K562 (cell line): ENCODE measurements around the gene NDUFS6. TPM values are rescaled to one million over a fixed set of nuclear protein-coding genes. Genes with fewer than 3 reads are reported as not detected.

Experiments used
- ATAC-seq: fragments of 200-7000 bp; cut with Tn5 transposase; 3 replicates; pipeline ENCODE4 v1.9.1; 2020; ENCODE audit warnings: moderate library complexity
- BruUV-seq: library from RNA; stranded (reverse); fragments of 400-500 nt; replicated peaks from 2 replicates; lab custom pipeline; 2021; lab: Mats Ljungman, UMichigan
- CTCF ChIA-PET: fragments of 300-600 bp; formaldehyde crosslinking; extraction: SDS; loops from one replicate; lab custom pipeline; 2021; ENCODE audit warnings: low intra/inter-chr PET ratio; lab: Yijun Ruan, JAX
- POLR2A ChIA-PET: fragments of 300-600, 350-650 bp; sonication (Branson Sonifier 250); formaldehyde crosslinking; extraction: SDS; loops from one replicate; lab custom pipeline; 2021; ENCODE audit warnings: antibody characterized with exemption, inconsistent platforms; lab: Yijun Ruan, JAX
- DNase-seq, 4 experiments: peaks; one replicate each; pipeline versions ENCODE4 v3.0.0 to v3.0.0-alpha.2; 2011 to 2018; ENCODE audit warnings: low spot score in 3 of 4, mixed read lengths in 3 of 4; ENCODE audit errors: extremely low read depth in 1 of 4
- FAIRE-seq: peaks from 2 replicates; lab custom pipeline; 2011; peaks lifted over from hg19 to GRCh38; lab: Jason Lieb, UNC
- H2AFZ ChIP-seq: 2 replicates; pipeline ENCODE4 v1.6.0; 2011; ENCODE audit warnings: low read depth, low read length, control low read depth, inconsistent platforms
- H3K27ac ChIP-seq: fragments of 200-600 bp; 3 replicates; pipeline ENCODE4 v1.8.0; 2011; ENCODE audit warnings: low read depth, mild to moderate bottlenecking, control low read depth, inconsistent platforms, low read length, moderate library complexity, mixed read lengths; ENCODE audit errors: extremely low read depth
- H3K27me3 ChIP-seq, 2 experiments: fragments of 300-600 bp in 1 of 2; 2 replicates in 1 of 2; 3 replicates in 1 of 2; pipeline versions ENCODE4 v1.6.0 to v1.8.0; 2011; ENCODE audit warnings: inconsistent platforms in 2 of 2, low read length in 2 of 2, mild to moderate bottlenecking in 1 of 2, mixed read lengths in 1 of 2, moderate library complexity in 1 of 2; ENCODE audit not compliant: control insufficient read depth in 2 of 2, insufficient read depth in 2 of 2
- H3K36me3 ChIP-seq: fragments of 300-600 bp; 3 replicates; pipeline ENCODE4 v1.8.0; 2011; ENCODE audit warnings: mild to moderate bottlenecking, low read length, inconsistent platforms; ENCODE audit not compliant: control insufficient read depth, insufficient read depth
- H3K4me1 ChIP-seq, 2 experiments: fragments of 200-600 bp in 1 of 2; replicated peaks in 1 of 2; 2 replicates in 1 of 2; 3 replicates in 1 of 2; pipeline versions ENCODE4 v1.5.1 to v1.8.0; 2011; ENCODE audit warnings: inconsistent platforms in 2 of 2, low read length in 2 of 2, mild to moderate bottlenecking in 1 of 2, mixed read lengths in 1 of 2, moderate library complexity in 1 of 2; ENCODE audit not compliant: control insufficient read depth in 2 of 2, insufficient read depth in 2 of 2
- H3K4me2 ChIP-seq: 2 replicates; pipeline ENCODE4 v1.6.1; 2011; ENCODE audit warnings: low read length, control low read depth, inconsistent platforms, mixed read lengths; ENCODE audit not compliant: insufficient read depth
- H3K4me3 ChIP-seq: fragments of 200-600 bp; sonication (generic), shearing (Covaris generic); 2 replicates; pipeline ENCODE4 v1.5.1; 2016; ENCODE audit warnings: control low read depth, inconsistent platforms
- H3K79me2 ChIP-seq: fragments of 200-600 bp; 3 replicates; pipeline ENCODE4 v1.8.0; 2011; ENCODE audit warnings: low read length, inconsistent platforms; ENCODE audit not compliant: control insufficient read depth, insufficient read depth
- H3K9ac ChIP-seq, 2 experiments: 2 replicates each; pipeline versions ENCODE4 v1.6.0 to v1.6.1; 2011; ENCODE audit warnings: low read depth in 2 of 2, low read length in 2 of 2, control low read depth in 1 of 2, inconsistent platforms in 1 of 2, mild to moderate bottlenecking in 1 of 2, mixed read lengths in 1 of 2; ENCODE audit not compliant: insufficient read depth in 1 of 2
- H3K9me1 ChIP-seq: one replicate; pipeline ENCODE4 v1.6.0; 2011; ENCODE audit warnings: inconsistent platforms, mild to moderate bottlenecking, low read length, moderate library complexity; ENCODE audit not compliant: control insufficient read depth, insufficient read depth
- H3K9me3 ChIP-seq: replicated peaks from 2 replicates; pipeline ENCODE4 v1.5.1; 2011; ENCODE audit warnings: low read depth, low read length, inconsistent platforms; ENCODE audit not compliant: control insufficient read depth, insufficient read depth
- H4K20me1 ChIP-seq: replicated peaks from 2 replicates; pipeline ENCODE4 v1.6.1; 2011; ENCODE audit warnings: low read length, inconsistent platforms, mixed read lengths; ENCODE audit not compliant: control insufficient read depth, insufficient read depth
- CAMTA2 ChIP-seq: fragments of 250-450 bp; sonication (Bioruptor Pico); conservative IDR thresholded peaks from 2 replicates; pipeline ENCODE4 v1.5.1; 2022
- CREM ChIP-seq: IDR thresholded peaks from 2 replicates; pipeline ENCODE4 v1.6.1; 2014; ENCODE audit warnings: antibody characterized with exemption, low read depth
- KDM5B ChIP-seq: fragments of 200-600 bp; sonication (generic); IDR thresholded peaks from 2 replicates; pipeline ENCODE4 v1.6.1; 2012; ENCODE audit warnings: low read depth, mild to moderate bottlenecking, moderate library complexity, low read length, control low read depth, inconsistent platforms; ENCODE audit not compliant: insufficient replicate concordance
- MED1 ChIP-seq: sonication (generic); formaldehyde crosslinking; IDR thresholded peaks from 2 replicates; pipeline ENCODE4 v1.8.1; 2023; ENCODE audit warnings: missing genetic modification reagents, borderline replicate concordance
- NCOA6 ChIP-seq: fragments of 450-650 bp; IDR thresholded peaks from 2 replicates; pipeline ENCODE4 v1.6.1; 2017; ENCODE audit warnings: mild to moderate bottlenecking
- NFIX ChIP-seq: fragments of 250-450 bp; sonication (Bioruptor Pico); IDR thresholded peaks from 2 replicates; pipeline ENCODE4 v1.4.0; 2020; ENCODE audit warnings: low read depth, mild to moderate bottlenecking, moderate library complexity
- NFRKB ChIP-seq: fragments of 450-650 bp; IDR thresholded peaks from 2 replicates; pipeline ENCODE4 v1.6.1; 2016; ENCODE audit warnings: low read depth
- NFYB ChIP-seq: IDR thresholded peaks from 2 replicates; pipeline ENCODE4 v1.6.1; 2011; ENCODE audit warnings: mild to moderate bottlenecking, moderate library complexity; ENCODE audit not compliant: insufficient read length; ENCODE audit errors: extremely low read depth
- NR1H2 ChIP-seq: sonication (generic); formaldehyde crosslinking; IDR thresholded peaks from 2 replicates; pipeline ENCODE4 v1.4.0; 2020; ENCODE audit warnings: mild to moderate bottlenecking, missing genetic modification reagents
- PHTF2 ChIP-seq: fragments of 250-450 bp; sonication (Bioruptor Pico); IDR thresholded peaks from 2 replicates; pipeline ENCODE4 v1.5.0; 2021; ENCODE audit warnings: mild to moderate bottlenecking
- PTBP1 ChIP-seq: fragments of 200-400 bp; formaldehyde crosslinking; IDR thresholded peaks from 2 replicates; pipeline ENCODE4 v1.6.1; 2017; ENCODE audit warnings: low read depth, low read length
- RFX7 ChIP-seq: fragments of 250-450 bp; sonication (Bioruptor Pico); IDR thresholded peaks from 2 replicates; pipeline ENCODE4 v1.5.1; 2021; ENCODE audit warnings: mild to moderate bottlenecking
- SNIP1 ChIP-seq: fragments of 450-650 bp; IDR thresholded peaks from 2 replicates; pipeline ENCODE4 v1.7.1; 2017; ENCODE audit warnings: low read depth, mild to moderate bottlenecking
- SP1 ChIP-seq: sonication (generic); formaldehyde crosslinking; IDR thresholded peaks from 2 replicates; pipeline ENCODE4 v1.8.1; 2022; ENCODE audit warnings: mild to moderate bottlenecking, missing genetic modification reagents
- TBP ChIP-seq: optimal IDR thresholded peaks from 2 replicates; pipeline ENCODE3; 2011; ENCODE audit warnings: low read depth, low read length, improper control_type of control experiment
- TCF15 ChIP-seq: fragments of 250-450 bp; sonication (Bioruptor Pico); IDR thresholded peaks from 2 replicates; pipeline ENCODE4 v1.8.0; 2022; ENCODE audit warnings: moderate library complexity, mild to moderate bottlenecking, inconsistent platforms
- XRCC3 ChIP-seq: fragments of 450-650 bp; IDR thresholded peaks from 2 replicates; pipeline ENCODE4 v1.6.1; 2017; ENCODE audit warnings: mild to moderate bottlenecking, moderate library complexity
- ZBTB2 ChIP-seq: fragments of 450-650 bp; IDR thresholded peaks from 2 replicates; pipeline ENCODE4 v1.6.1; 2016; ENCODE audit warnings: antibody characterized with exemption
- WGBS: fragments of 100-300 bp; shearing (Covaris generic); methylation state at CpG from one replicate; pipeline ENCODE4 v1.1.6; 2016; ENCODE audit warnings: low coverage, mixed read lengths; ENCODE audit not compliant: insufficient coverage; ENCODE audit errors: missing lambda C conversion rate; 5-methylcytosine and 5-hydroxymethylcytosine counted together
- in situ Hi-C: fragments of 300-500 bp; cut with MboI; formaldehyde crosslinking; loops from 4 replicates; pipeline ENCODE4 v1.15.0; 2018; ENCODE audit warnings: inconsistent platforms, mixed read lengths
- intact Hi-C: fragments of 100-400 bp; cut with micrococcal nuclease; formaldehyde crosslinking; loops from 2 replicates; pipeline ENCODE4 v1.14.2; 2022
- polyA plus RNA-seq, 8 experiments: library from polyadenylated mRNA; depleted of rRNA in 4 of 8; stranded (reverse) in 5 of 8; unstranded in 3 of 8; fragments of >200 nt; fragmentation: Nextera tagmentation in 2 of 8; fragmentation: Illumina TruSeq in 1 of 8; extraction: Ambion mirVana in 2 of 8; extraction: Trizol in 1 of 8; gene quantifications; 2 replicates each; pipeline versions ENCODE4 v1.2.1 to v1.2.3, GENCODE V29; 2011 to 2014; ENCODE audit warnings: inconsistent platforms in 1 of 8, missing spikeins in 1 of 8
- total RNA-seq, 7 experiments: library from RNA; depleted of rRNA in 6 of 7; stranded (reverse); fragments of >200 nt in 6 of 7; fragmentation: Illumina TruSeq in 2 of 7; extraction: Trizol in 2 of 7; gene quantifications; 2 replicates each; pipeline versions ENCODE4 v1.2.1 to v1.2.3, GENCODE V29; 2011 to 2021; ENCODE audit warnings: low replicate concordance in 1 of 7
- TF ChIP-seq, protein P1 (sequence below): fragments of 250-450 bp; sonication (Bioruptor Pico); IDR thresholded peaks from 2 replicates; pipeline ENCODE4 v1.5.0; 2020; ENCODE audit warnings: mild to moderate bottlenecking
- TF ChIP-seq, protein P2 (sequence below): fragments of 250-450 bp; sonication (Bioruptor Pico); IDR thresholded peaks from 2 replicates; pipeline ENCODE4 v1.6.1; 2021; ENCODE audit warnings: mild to moderate bottlenecking

The NDUFS6 gene
- total and polyA plus RNA-seq, 9 of the 15 experiments (the other 6 are each of a cell fraction or from before 2014, with no cell fraction given) = 36.1 to 291 (median 77.0) TPM

- no peaks in the 10 kb centered on the region for H3K27me3 ChIP-seq
- DNase-seq (peak in 2 of 4 experiments; percentile 49 to 60), FAIRE-seq (no peak), ATAC-seq (peak; percentile 55)
- BruUV-seq = no TSS peak
- under 1% methylated on average over 29 of the region's 35 CpGs for WGBS
- intact Hi-C loops (no loop called here), in situ Hi-C loops (no loop called here)
- peaks cover 53% of the 10 kb centered on the region for H3K36me3 ChIP-seq
- H3K79me2 ChIP-seq = peaks cover 67% of the 10 kb centered on the region
- H3K4me2 ChIP-seq = peak overlapping the region; percentile 95
- H3K4me3 ChIP-seq = peak overlapping the region; percentile 99
- H3K9me1 ChIP-seq = no peaks in the 10 kb centered on the region
- ChIA-PET CTCF (no interaction called here), POLR2A (interaction anchor here (0.6 to 2.2 kb wide), 2 partner anchors 10 to 101 kb away, joined by 3 to 7 read pairs; no protein-coding TSS in a partner anchor)
- peak overlapping the region; percentile 98 to 99 for H3K9ac ChIP-seq
- H3K9me3 ChIP-seq = no peaks in the 10 kb centered on the region
- peaks cover 5 to 53% of the 10 kb centered on the region in 2 experiments; a peak in 3 of 5 replicates for H3K4me1 ChIP-seq
- H2AFZ ChIP-seq = peak overlapping the region; percentile 95
- H3K27ac ChIP-seq = peak overlapping the region; percentile 83
- 0 out of 2 replicates have a peak, but pooled peaks cover 4% of the 10 kb centered on the region for H4K20me1 ChIP-seq
- no peak for TF ChIP-seq TCF15 (CRISPR knock-in tag)
- no peak for TF ChIP-seq TBP
- no peak for TF ChIP-seq XRCC3
- no peak for TF ChIP-seq CAMTA2 (CRISPR knock-in tag)
- TF ChIP-seq CREM = no peak
- no peak for TF ChIP-seq NCOA6
- TF ChIP-seq NFYB = no peak
- TF ChIP-seq NFRKB = no peak
- no peak for TF ChIP-seq RFX7 (CRISPR knock-in tag)
- no peak for TF ChIP-seq SP1 (CRISPR knock-in tag)
- no peak for TF ChIP-seq NFIX
- TF ChIP-seq PHTF2 = no peak
- TF ChIP-seq PTBP1 = no peak
- TF ChIP-seq, protein P1, sequence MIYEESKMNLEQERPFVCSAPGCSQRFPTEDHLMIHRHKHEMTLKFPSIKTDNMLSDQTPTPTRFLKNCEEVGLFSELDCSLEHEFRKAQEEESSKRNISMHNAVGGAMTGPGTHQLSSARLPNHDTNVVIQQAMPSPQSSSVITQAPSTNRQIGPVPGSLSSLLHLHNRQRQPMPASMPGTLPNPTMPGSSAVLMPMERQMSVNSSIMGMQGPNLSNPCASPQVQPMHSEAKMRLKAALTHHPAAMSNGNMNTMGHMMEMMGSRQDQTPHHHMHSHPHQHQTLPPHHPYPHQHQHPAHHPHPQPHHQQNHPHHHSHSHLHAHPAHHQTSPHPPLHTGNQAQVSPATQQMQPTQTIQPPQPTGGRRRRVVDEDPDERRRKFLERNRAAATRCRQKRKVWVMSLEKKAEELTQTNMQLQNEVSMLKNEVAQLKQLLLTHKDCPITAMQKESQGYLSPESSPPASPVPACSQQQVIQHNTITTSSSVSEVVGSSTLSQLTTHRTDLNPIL = no peak
- TF ChIP-seq MED1 = no peak
- TF ChIP-seq KDM5B = peak; percentile 22
- no peak for TF ChIP-seq NR1H2 (CRISPR knock-in tag)
- TF ChIP-seq ZBTB2 = no peak
- no peak for TF ChIP-seq SNIP1
- TF ChIP-seq, protein P2, sequence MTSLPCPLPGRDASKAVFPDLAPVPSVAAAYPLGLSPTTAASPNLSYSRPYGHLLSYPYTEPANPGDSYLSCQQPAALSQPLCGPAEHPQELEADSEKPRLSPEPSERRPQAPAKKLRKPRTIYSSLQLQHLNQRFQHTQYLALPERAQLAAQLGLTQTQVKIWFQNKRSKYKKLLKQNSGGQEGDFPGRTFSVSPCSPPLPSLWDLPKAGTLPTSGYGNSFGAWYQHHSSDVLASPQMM (CRISPR knock-in tag) = no peak
Measured at GRCh38 chr5:1799110-1799601, 2.1 kb upstream of the NDUFS6 start.
